GM21367 (cell line): ENCODE results near the gene MPC2.
"Not testable (repeated sequence)": the region's sequence is repeated elsewhere in the genome, so short reads cannot be mapped to it uniquely, and the experiment has no call there.

Source experiments
- ATAC-seq: cut with Tn5 transposase; IDR thresholded peaks from one replicate; pipeline ENCODE4 v1.9.1; 2021; ENCODE audit not compliant: unreplicated experiment

MPC2 gene

DNA sequence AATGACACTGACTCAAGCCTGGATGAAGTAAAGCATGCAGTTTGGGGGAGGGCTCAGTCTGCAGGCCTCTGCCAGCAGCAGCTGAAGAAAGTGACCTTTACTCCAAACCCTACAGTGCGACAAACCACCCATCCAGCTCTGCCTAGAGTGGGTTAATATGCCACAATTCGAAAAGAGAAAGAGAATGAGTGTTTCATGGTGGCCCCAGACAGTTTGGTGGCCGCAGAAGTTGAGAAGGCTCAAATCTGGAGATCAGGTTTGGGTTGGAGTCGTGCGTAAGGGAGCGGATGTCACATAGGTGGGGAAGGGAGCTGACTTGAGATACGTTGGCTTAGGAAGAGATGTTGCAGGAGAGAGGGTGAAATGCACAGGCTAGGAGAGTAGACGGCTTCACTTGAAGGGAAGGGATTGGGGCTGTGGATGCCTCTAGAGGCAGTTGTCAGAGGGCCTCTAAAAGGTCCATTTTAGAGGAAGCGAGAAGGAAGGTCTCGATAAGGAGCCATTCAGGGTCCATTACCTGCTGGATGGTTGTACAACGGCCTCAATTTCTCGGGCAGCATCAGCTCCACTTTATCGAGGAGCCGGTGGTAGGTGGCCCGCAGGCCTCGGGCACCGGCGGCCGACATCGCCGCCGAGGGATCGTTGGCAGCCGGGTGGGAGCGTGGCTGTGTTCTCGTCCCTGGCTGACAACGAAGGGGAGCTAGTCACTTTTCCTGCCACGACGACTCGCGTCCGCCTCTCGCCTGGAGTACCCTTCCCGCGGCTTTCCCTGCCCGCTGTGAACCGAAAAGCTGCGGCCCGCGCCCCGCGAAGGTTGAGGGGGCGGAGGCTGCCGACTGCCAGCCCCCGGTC lies 1.4 kb downstream of the MPC2 start:
- ATAC-seq = peak; percentile 6

DNA sequence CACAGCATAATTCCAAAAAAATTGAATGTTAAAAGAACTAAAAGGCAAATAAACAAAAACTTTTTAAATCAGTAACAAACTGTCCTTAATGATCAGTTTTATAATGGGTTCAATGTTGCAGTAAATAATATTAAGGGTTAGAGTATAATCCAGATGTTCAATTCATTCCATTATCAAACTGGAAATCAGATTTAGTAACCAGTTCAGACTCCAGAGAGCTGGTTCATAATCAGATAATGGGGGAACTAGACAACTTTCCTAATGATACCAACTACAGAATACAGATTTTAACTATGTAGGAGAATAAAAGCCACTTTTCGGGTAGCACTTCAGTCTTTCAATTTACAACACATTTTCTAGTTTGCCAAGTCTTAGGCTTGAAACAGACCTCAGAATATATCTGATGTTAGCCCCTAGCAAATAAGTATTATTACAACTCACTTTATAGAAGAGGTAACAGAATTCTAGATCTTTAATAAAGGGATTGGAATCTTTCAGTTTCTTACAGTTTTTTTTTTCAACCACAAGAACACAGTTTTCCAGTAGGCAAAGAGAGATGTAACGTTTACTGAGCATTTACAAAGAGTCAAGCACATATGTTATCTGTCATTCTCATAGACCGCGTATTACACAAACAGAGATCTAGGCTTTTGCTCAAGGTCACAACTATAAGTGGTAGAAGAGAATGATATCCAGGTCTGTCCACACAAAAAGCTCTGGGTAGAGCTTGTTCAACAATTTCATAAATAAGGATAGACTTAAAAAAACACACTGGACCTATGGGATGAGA lies 2.3 kb downstream of the MPC2 start:
- ATAC-seq = no peak

DNA sequence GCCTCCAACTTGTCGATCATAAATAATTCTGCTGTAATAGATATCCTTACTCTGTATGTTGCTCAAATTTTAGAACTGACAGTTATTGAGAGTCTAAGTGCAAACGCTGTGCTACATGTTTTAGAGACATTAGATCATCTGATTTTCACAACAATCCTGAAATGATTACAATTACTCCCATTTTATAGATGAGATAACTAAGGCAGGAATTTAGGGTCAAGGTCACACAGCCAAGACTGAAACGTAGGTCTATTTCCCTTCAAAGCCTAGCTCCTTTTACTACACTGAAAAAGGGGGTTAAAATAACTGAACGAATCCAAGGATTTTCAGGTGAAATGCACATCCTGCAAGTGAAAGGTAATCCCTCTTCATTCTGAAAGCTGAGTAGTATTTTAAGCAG lies 3.1 kb downstream of the MPC2 start:
- no peak for ATAC-seq

- ATAC-seq = no peak
These were observed 7.1 kb downstream of the MPC2 start for GRCh38 chr1:167929725-167930124.

GRCh38 chr1:167928919-167929318 lies 8.0 kb downstream of the MPC2 start:
- not testable (repeated sequence) for ATAC-seq

GRCh38 chr1:167928457-167928852 lies 8.4 kb downstream of the MPC2 start:
- no peak for ATAC-seq

DNA sequence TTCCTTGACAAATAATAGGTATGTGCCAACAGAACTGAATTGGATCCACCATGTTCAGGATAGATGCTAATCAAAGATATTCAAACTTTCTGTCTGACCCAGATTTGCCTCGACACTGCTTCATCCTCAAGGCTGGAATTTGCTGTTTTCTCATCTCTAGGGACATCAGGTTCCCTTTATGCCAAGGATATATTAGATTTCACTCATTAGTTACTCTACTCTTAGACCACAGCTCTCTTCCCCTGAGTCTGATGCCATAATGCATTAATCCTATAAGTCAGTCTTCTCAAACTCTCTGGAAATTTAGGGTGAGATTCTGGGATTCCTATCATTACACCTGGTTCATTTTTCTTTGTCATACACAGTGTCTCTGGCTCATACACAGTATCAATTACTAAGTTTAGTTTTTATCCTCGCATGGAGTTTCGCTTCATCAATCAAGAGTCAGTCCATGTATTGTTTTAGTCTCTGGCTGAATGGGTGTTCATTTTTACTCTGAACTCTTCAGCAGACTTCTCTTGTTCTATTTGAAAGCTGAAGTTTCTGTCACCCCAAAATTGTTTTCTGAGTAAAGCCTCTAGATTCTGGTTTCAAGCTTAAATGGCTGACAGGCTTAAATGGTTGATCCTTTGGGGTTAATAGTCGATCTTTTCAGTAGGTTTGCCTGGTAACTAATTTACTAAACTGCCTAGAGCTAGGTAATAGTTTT lies 9.7 kb downstream of the MPC2 start:
- no peak for ATAC-seq

- ATAC-seq = no peak
These were observed 10.3 kb downstream of the MPC2 start for GRCh38 chr1:167926486-167926997.

DNA sequence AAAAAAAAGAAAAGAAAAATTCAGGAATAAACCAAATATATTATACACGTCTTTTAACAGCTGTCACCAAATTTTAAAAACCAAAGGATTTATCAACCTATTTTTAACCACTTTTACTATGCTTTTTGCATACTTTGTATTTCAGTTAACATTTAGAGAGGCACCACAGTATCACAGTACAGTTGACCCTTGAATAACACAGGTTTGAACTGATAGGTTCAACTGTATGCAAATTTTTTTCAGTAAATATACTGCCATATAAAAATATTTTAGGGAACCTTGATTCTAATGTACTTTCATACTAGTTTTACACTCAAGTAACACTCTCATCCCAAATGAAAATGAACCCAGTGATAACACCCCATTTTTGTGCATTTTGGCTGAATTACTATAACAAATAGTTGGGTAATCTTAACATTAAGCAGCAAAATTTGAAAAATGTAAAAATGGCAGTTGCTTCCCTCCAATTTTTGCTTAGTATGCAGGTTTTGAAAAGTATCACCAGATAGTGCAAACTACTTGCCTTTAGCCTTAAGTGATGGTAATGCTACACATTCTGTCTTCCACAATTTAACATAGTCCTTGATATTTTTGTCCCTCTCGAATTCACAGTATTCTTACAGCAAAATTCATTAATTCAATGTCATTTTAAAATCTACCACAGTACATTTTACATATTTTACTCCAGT lies 12.2 kb downstream of the MPC2 start:
- no peak for ATAC-seq

DNA sequence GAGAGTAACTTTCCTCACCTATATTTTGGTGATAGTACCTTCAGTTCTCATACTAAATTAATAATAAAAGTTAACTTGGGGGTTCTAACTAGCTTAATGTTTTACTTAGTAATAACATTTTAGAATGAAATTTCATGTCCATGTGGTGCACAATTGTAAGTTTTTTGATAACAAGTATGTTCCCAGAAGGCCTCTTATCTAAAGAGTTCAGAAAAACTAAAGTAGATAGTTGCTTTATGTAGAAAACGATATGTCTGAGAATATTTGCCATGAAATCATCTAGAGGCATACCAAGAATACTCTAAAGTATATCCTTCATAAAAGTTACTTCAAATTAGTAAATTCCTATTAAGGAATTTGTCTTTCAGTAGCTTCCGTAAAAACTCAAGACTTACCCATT lies 12.8 kb downstream of the MPC2 start:
- ATAC-seq = no peak

DNA sequence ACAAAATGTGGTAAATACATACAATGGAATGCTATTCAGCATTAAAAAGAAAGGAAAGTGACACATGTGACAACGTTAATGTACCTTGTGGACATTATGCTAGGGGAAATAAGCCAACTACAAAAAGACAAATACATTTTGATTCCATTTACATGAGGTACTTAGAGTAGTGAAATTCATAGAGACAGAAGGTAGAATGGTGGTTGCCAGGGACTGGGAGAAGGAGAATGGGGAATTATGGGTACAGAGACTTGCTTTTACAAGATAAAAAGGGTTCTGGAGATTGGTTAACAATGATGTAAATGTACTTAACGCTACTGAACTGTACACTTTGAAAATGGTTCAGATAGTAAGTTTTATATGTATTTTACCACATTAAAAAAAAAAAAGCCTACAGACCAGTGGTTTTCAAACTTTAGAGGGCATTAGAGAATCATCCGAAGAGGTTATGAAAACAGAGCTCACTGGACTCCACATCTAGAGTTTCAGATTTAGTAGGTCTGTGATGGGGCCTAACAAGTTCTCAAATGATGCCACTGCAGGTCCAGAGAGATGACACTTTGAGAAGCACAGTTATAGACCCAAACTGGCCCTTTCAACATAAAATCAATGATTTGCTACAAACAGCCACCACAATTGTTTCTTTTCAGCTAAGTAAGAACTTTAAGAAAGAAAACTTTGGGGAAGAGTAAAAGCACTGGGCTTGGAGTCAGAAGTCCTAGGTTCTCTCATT lies 13.4 kb downstream of the MPC2 start:
- no peak for ATAC-seq

DNA sequence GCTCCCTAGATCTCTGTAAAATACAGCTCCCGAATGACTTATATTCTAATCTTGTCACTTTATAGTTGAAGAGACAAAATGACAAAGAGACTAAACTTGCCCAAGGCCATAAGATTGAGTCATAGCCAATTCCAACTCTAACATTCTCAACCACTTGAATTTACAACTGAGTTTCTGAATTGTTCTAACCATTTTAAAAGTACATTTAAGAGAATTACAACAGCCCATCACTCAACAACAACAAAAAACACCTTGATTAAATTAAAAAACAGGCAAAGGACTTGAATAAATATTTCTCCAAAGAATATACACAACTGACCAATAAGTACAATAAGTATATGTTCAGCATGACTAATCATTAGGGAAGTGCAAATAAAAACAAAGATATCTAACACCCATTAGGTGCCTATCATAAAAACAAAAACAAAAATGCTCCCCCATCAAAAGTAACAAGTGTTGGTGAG lies 14.2 kb downstream of the MPC2 start:
- no peak for ATAC-seq

GRCh38 chr1:167922023-167922422 lies 14.8 kb downstream of the MPC2 start:
- ATAC-seq = no peak

DNA sequence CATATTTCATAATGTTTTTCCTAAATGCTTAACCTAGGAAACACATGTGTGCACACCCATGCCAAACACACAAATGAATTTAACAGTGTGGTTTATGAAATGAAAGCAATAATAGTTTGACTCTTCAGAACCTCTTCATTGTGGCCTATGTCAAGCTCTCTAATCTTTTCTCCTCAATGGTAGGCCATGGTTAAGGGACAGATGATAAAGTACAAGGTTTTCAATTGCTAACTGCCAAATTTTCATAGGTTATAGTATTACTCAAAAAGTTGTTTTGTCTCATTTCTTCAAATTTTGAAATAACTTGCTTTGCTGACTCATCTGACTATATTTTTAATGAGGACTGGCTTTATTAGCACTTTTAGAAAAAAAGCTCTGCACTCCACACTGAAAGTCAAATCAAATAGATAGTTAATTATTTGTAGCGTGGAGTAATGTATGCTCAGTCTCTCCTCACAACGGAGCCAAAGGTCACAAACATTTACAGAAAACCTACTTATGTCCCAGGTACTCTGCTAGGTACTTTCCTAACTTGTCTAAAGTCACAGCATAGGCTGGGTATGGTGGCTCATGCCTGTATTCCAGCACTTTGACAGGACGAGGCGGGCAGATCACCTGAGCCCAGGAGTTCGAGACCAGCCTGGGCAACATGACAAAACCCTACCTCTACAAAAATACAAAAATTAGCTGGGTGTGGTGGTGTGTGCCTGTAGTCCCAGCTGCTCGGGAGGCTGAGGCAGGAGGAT lies 19.9 kb downstream of the MPC2 start:
- ATAC-seq = no peak

DNA sequence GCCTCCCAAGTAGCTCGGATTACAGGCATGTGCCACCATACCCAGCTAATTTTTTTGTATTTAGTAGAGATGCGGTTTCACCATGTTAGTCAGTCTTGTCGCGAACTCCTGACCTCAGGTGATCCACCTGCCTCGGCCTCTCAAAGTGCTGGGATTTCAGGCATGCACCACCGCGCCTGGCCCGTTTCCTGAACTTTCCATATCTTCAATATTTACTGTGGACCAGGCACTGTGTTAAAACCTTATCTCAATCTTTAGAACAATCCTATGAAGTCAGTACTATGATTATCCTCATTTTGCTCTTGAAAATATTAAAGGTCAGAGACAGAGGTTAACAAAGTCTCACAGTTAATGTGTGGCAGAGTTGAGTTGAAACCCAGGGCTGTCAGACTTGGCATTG lies 21.3 kb downstream of the MPC2 start:
- ATAC-seq = no peak

DNA sequence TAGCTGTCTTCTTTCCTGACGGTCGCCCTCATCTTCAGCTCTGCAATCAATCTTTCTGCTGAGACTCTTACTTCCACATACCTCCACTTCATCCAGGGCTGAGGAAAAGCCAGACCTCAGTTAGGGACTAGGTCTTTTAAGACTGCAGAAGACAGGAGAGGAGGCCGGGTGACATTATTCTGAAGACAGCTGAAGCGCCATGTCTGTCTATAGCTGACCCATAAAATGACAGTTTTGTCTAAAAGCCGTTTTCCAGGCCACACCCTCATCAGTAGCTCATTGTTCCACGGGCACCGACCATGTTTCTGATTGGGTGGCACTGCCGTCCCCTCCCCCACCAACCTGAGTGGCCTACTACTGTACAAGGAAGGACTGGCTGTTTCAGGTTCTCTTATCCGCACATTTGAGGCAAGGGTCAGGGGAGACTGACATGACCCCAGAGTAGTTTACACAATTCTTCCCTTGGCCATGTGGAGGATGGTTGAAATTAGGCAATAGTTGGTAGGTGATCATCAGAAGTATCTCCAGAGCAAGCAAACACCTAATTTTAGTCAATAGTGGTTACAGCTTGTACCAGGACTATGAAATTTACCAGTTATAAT lies 22.9 kb downstream of the MPC2 start, which contains the start of gene ADCY10:
TSS of gene ADCY10 (minus strand) at position 240 of the 602 bp plus-strand sequence. CDS start 8,994 bp downstream, outside the sequence.
- ATAC-seq = no peak

DNA sequence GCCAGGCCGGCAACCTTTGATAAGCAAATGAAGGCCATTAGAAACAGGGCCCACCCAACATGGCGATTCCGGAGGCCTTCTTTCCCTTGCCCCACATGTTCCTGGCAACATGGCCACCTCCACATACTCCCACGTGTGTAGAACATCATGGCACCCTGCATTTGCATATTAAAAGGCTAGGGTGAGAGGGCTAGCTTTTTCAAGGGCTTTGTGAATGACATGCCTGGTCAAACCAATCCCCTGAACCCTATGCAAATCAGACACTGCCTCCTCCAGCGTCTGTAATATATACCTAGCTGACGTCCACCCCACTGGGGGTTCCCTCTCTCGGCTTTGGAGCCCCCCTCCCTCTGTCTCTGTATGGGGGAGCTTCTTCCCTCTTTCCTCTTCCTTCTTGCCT lies 24.6 kb downstream of the MPC2 start:
- ATAC-seq = no peak

GRCh38 chr1:167911413-167911812 lies 25.5 kb downstream of the MPC2 start:
- no peak for ATAC-seq

DNA sequence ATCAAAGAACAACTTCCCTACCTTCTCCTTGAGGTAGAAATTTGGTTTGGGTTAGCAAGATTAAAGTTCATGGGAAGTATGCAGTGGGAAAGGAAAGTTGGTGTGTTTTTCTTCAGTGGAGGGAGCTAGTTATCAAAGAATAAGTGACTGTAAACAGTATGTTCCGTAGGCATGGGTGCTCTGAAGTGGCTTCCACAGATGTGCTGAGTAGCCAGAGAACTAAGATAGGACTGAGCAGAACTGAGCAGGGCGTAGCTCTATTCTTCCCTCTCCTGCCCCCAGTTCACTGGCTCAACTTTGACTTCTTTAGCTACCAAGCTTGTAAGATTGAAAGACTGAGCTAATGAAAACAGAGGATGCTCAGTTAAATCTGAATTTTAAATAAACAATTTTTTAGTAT lies 26.3 kb downstream of the MPC2 start:
- ATAC-seq = no peak
